SK-N-SH treated with all-trans-retinoic acid at 6 μM for 48 hours (cell line): ENCODE data around the gene ABCC6.

Source experiments
- ATAC-seq: fragments of 200-7000 bp; cut with Tn5 transposase; 3 replicates; pipeline ENCODE4 v1.9.1; 2020; ENCODE audit warnings: mild to moderate bottlenecking, moderate library complexity
- ARNTL ChIP-seq: fragments of 450-650 bp; formaldehyde crosslinking; IDR thresholded peaks from 2 replicates; pipeline ENCODE4 v1.5.0; 2020; ENCODE audit warnings: low read depth, mild to moderate bottlenecking, moderate library complexity, borderline replicate concordance
- BACH2 ChIP-seq: fragments of 250-450 bp; sonication (Bioruptor Pico); IDR thresholded peaks from 2 replicates; pipeline ENCODE4 v1.9.0; 2021; ENCODE audit warnings: mild to moderate bottlenecking, borderline replicate concordance
- CSDC2 ChIP-seq: fragments of 250-450 bp; sonication (Bioruptor Pico); IDR thresholded peaks from 2 replicates; pipeline ENCODE4 v1.5.0; 2020; ENCODE audit warnings: mild to moderate bottlenecking, moderate library complexity
- ESRRG ChIP-seq: fragments of 250-450 bp; sonication (Bioruptor Pico); IDR thresholded peaks from 2 replicates; pipeline ENCODE4 v1.6.1; 2021; ENCODE audit warnings: mild to moderate bottlenecking
- GLIS3 ChIP-seq: fragments of 250-450 bp; sonication (Bioruptor Pico); IDR thresholded peaks from 2 replicates; pipeline ENCODE4 v1.5.0; 2020; ENCODE audit warnings: mild to moderate bottlenecking, moderate library complexity
- ISL1 ChIP-seq: fragments of 250-450 bp; sonication (Bioruptor Pico); IDR thresholded peaks from 2 replicates; pipeline ENCODE4 v2.1.2; 2022; ENCODE audit warnings: mild to moderate bottlenecking, moderate library complexity
- OSR1 ChIP-seq: fragments of 250-450 bp; sonication (Bioruptor Pico); IDR thresholded peaks from 2 replicates; pipeline ENCODE4 v1.8.0; 2022; ENCODE audit warnings: moderate library complexity, mild to moderate bottlenecking, inconsistent platforms
- PPARA ChIP-seq: fragments of 250-450 bp; sonication (Bioruptor Pico); IDR thresholded peaks from 2 replicates; pipeline ENCODE4 v1.5.0; 2020; ENCODE audit warnings: mild to moderate bottlenecking, borderline replicate concordance
- RARB ChIP-seq: fragments of 250-450 bp; sonication (Bioruptor Pico); IDR thresholded peaks from 2 replicates; pipeline ENCODE4 v1.8.0; 2021; ENCODE audit warnings: mild to moderate bottlenecking, moderate library complexity
- SNAI2 ChIP-seq: fragments of 250-450 bp; sonication (Bioruptor Pico); IDR thresholded peaks from 2 replicates; pipeline ENCODE4 v1.5.0; 2020; ENCODE audit warnings: mild to moderate bottlenecking, moderate library complexity
- TCF4 ChIP-seq: fragments of 250-450 bp; sonication (Bioruptor Pico); IDR thresholded peaks from 2 replicates; pipeline ENCODE4 v1.8.0; 2021; ENCODE audit warnings: mild to moderate bottlenecking, moderate library complexity, borderline replicate concordance
- TOX ChIP-seq: fragments of 250-450 bp; sonication (Bioruptor Pico); IDR thresholded peaks from 2 replicates; pipeline ENCODE4 v1.8.0; 2021; ENCODE audit warnings: mild to moderate bottlenecking, moderate library complexity, borderline replicate concordance
- ZC3H10 ChIP-seq: fragments of 250-450 bp; sonication (Bioruptor Pico); IDR thresholded peaks from 2 replicates; pipeline ENCODE4 v1.5.1; 2021; ENCODE audit warnings: mild to moderate bottlenecking, moderate library complexity
- ZFP3 ChIP-seq: fragments of 250-450 bp; sonication (Bioruptor Pico); IDR thresholded peaks from 2 replicates; pipeline ENCODE4 v1.5.0; 2020; ENCODE audit warnings: mild to moderate bottlenecking, moderate library complexity
- ZFP30 ChIP-seq: fragments of 450-650 bp; formaldehyde crosslinking; IDR thresholded peaks from 2 replicates; pipeline ENCODE4 v1.5.0; 2022; ENCODE audit warnings: mild to moderate bottlenecking, moderate library complexity
- ZNF565 ChIP-seq: fragments of 450-650 bp; formaldehyde crosslinking; conservative IDR thresholded peaks from 2 replicates; pipeline ENCODE4 v1.5.0; 2020; ENCODE audit warnings: low read depth, mild to moderate bottlenecking, moderate library complexity
- ZNF70 ChIP-seq: fragments of 450-650 bp; formaldehyde crosslinking; IDR thresholded peaks from 2 replicates; pipeline ENCODE4 v1.5.0; 2020; ENCODE audit warnings: mild to moderate bottlenecking, moderate library complexity
- ZNF8 ChIP-seq: fragments of 450-650 bp; formaldehyde crosslinking; IDR thresholded peaks from 2 replicates; pipeline ENCODE4 v1.5.0; 2020; ENCODE audit warnings: mild to moderate bottlenecking, moderate library complexity
- TF ChIP-seq, protein P1 (sequence below): fragments of 250-450 bp; sonication (Bioruptor Pico); IDR thresholded peaks from 2 replicates; pipeline ENCODE4 v1.5.0; 2020; ENCODE audit warnings: mild to moderate bottlenecking, moderate library complexity
- TF ChIP-seq, protein P2 (sequence below): fragments of 250-450 bp; sonication (Bioruptor Pico); IDR thresholded peaks from 2 replicates; pipeline ENCODE4 v1.5.1; 2021; ENCODE audit warnings: mild to moderate bottlenecking, moderate library complexity
- TF ChIP-seq, protein P3 (sequence below): fragments of 250-450 bp; sonication (Bioruptor Pico); IDR thresholded peaks from 2 replicates; pipeline ENCODE4 v1.5.1; 2020; ENCODE audit warnings: low read depth, mild to moderate bottlenecking, moderate library complexity
- TF ChIP-seq, protein P4 (sequence below): fragments of 250-450 bp; sonication (Bioruptor Pico); IDR thresholded peaks from 2 replicates; pipeline ENCODE4 v1.8.0; 2021; ENCODE audit warnings: low read depth, mild to moderate bottlenecking, moderate library complexity, borderline replicate concordance

ABCC6 gene

DNA sequence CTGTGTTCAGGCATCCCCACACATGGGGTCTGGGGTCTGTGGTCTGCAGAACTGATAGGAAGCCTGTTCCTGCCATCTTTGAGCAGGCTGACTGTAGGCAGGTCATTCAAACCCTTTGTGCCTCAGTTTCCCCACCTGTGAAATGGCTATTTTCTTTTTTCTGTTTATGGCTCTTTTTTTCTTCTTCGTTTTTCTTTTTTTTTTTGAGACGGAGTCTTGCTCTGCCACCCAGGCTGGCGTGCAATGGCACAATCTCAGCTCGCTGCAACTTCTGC is 72.5 kb downstream of the ABCC6 start (continued):
- TF ChIP-seq, protein P1, sequence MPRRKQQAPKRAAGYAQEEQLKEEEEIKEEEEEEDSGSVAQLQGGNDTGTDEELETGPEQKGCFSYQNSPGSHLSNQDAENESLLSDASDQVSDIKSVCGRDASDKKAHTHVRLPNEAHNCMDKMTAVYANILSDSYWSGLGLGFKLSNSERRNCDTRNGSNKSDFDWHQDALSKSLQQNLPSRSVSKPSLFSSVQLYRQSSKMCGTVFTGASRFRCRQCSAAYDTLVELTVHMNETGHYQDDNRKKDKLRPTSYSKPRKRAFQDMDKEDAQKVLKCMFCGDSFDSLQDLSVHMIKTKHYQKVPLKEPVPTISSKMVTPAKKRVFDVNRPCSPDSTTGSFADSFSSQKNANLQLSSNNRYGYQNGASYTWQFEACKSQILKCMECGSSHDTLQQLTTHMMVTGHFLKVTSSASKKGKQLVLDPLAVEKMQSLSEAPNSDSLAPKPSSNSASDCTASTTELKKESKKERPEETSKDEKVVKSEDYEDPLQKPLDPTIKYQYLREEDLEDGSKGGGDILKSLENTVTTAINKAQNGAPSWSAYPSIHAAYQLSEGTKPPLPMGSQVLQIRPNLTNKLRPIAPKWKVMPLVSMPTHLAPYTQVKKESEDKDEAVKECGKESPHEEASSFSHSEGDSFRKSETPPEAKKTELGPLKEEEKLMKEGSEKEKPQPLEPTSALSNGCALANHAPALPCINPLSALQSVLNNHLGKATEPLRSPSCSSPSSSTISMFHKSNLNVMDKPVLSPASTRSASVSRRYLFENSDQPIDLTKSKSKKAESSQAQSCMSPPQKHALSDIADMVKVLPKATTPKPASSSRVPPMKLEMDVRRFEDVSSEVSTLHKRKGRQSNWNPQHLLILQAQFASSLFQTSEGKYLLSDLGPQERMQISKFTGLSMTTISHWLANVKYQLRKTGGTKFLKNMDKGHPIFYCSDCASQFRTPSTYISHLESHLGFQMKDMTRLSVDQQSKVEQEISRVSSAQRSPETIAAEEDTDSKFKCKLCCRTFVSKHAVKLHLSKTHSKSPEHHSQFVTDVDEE (CRISPR knock-in tag): no peak
- TF ChIP-seq OSR1: no peak
- TF ChIP-seq ZNF8 (CRISPR knock-in tag): no peak
- TF ChIP-seq ARNTL (CRISPR knock-in tag): no peak
- TF ChIP-seq, all 23 proteins: peak for 0

DNA sequence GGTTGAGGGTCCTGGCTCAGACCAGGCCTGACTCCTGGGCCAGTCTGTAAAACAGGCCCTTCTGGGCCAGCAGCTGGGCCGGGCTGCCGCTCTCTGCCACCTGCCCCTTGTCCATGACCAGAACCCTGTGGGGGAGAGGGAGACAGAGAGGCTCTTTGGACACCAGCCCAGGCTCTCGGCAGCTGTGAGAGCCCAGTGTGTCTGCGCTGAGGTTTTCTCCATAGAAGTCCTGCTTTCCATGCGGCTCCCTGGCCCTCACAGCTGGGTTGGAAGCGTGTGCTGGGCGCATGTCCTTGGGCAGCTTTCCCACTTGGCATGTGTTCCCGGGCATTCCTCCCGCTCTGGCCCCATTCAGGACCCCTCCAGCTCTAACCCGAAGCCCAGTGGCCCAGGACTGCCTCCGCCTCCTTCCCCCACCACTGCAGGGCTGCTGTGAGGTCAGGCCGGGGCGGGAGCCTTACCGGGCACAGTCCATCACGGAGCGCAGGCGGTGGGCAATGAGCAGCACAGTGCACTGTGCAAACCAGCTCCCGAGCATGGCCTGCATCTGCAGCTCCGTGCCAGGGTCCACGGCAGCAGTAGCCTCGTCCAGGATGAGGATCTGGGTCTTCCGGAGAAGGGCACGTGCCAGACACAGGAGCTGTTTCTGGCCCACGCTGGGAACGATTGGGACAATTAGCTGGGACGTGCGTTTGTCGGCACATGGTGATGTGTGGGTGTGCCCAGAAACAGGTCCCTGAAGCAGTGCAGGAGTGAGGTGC is 73.0 kb downstream of the ABCC6 start:
- ATAC-seq: peak; percentile 60
- TF ChIP-seq SNAI2 (CRISPR knock-in tag) (no peak), GLIS3 (no peak), ZNF8 (CRISPR knock-in tag) (no peak), ESRRG (no peak), TCF4 (CRISPR knock-in tag) (no peak), RARB (CRISPR knock-in tag) (no peak), ZNF70 (CRISPR knock-in tag) (no peak), CSDC2 (CRISPR knock-in tag) (no peak), ZFP3 (CRISPR knock-in tag) (no peak), BACH2 (CRISPR knock-in tag) (no peak), ZNF565 (CRISPR knock-in tag) (no peak), ISL1 (CRISPR knock-in tag) (no peak), ZC3H10 (no peak), ZFP30 (CRISPR knock-in tag) (no peak), PPARA (CRISPR knock-in tag) (no peak), OSR1 (no peak)
- TF ChIP-seq, protein P2, sequence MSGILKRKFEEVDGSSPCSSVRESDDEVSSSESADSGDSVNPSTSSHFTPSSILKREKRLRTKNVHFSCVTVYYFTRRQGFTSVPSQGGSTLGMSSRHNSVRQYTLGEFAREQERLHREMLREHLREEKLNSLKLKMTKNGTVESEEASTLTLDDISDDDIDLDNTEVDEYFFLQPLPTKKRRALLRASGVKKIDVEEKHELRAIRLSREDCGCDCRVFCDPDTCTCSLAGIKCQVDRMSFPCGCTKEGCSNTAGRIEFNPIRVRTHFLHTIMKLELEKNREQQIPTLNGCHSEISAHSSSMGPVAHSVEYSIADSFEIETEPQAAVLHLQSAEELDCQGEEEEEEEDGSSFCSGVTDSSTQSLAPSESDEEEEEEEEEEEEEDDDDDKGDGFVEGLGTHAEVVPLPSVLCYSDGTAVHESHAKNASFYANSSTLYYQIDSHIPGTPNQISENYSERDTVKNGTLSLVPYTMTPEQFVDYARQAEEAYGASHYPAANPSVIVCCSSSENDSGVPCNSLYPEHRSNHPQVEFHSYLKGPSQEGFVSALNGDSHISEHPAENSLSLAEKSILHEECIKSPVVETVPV (CRISPR knock-in tag): no peak
- TF ChIP-seq, protein P3, sequence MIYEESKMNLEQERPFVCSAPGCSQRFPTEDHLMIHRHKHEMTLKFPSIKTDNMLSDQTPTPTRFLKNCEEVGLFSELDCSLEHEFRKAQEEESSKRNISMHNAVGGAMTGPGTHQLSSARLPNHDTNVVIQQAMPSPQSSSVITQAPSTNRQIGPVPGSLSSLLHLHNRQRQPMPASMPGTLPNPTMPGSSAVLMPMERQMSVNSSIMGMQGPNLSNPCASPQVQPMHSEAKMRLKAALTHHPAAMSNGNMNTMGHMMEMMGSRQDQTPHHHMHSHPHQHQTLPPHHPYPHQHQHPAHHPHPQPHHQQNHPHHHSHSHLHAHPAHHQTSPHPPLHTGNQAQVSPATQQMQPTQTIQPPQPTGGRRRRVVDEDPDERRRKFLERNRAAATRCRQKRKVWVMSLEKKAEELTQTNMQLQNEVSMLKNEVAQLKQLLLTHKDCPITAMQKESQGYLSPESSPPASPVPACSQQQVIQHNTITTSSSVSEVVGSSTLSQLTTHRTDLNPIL (CRISPR knock-in tag): no peak
- TF ChIP-seq, protein P1 (CRISPR knock-in tag): no peak
- TF ChIP-seq, protein P4, sequence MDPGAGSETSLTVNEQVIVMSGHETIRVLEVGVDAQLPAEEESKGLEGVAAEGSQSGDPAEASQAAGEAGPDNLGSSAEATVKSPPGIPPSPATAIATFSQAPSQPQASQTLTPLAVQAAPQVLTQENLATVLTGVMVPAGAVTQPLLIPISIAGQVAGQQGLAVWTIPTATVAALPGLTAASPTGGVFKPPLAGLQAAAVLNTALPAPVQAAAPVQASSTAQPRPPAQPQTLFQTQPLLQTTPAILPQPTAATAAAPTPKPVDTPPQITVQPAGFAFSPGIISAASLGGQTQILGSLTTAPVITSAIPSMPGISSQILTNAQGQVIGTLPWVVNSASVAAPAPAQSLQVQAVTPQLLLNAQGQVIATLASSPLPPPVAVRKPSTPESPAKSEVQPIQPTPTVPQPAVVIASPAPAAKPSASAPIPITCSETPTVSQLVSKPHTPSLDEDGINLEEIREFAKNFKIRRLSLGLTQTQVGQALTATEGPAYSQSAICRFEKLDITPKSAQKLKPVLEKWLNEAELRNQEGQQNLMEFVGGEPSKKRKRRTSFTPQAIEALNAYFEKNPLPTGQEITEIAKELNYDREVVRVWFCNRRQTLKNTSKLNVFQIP: no peak

DNA sequence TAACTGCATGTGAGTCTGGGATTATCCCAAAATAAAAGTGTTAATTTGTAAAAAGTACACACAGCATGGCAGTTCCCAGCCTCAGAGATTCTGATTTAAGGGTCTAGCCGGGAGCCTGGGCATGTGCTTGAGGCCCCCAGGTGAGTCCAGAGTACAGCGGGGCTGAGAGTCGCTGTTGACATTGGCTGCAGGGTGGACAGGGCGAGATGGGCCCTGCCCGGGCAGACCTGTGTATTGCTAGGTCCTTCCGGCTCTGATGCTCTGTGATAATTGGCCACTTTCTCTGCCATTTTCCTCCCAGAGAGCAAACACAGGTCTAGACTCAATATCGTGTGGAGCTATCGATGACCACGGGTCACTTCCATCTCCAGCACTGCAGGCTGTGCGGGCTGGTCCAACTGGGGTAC is 73.6 kb downstream of the ABCC6 start:
- TF ChIP-seq PPARA (CRISPR knock-in tag) (no peak), CSDC2 (CRISPR knock-in tag) (no peak), TOX (CRISPR knock-in tag) (no peak), TCF4 (CRISPR knock-in tag) (no peak), ZNF8 (CRISPR knock-in tag) (no peak), ARNTL (CRISPR knock-in tag) (no peak), OSR1 (no peak), SNAI2 (CRISPR knock-in tag) (no peak), ISL1 (CRISPR knock-in tag) (no peak)
- TF ChIP-seq, protein P2 (CRISPR knock-in tag): no peak
- TF ChIP-seq, protein P3 (CRISPR knock-in tag): no peak
- TF ChIP-seq, protein P4: no peak
- TF ChIP-seq, all 23 proteins: peak for 0
- no peak for ATAC-seq
